GM21528 (cell line): ENCODE data around the gene C10orf62.
"Not testable (repeated sequence)": the region's sequence is repeated elsewhere in the genome, so short reads cannot be mapped to it uniquely, and the experiment has no call there.

Experiments used
- ATAC-seq: cut with Tn5 transposase; IDR thresholded peaks from one replicate; pipeline ENCODE4 v1.9.1; 2021; ENCODE audit warnings: mild to moderate bottlenecking, moderate library complexity; ENCODE audit not compliant: unreplicated experiment, low FRiP score

Gene C10orf62

DNA sequence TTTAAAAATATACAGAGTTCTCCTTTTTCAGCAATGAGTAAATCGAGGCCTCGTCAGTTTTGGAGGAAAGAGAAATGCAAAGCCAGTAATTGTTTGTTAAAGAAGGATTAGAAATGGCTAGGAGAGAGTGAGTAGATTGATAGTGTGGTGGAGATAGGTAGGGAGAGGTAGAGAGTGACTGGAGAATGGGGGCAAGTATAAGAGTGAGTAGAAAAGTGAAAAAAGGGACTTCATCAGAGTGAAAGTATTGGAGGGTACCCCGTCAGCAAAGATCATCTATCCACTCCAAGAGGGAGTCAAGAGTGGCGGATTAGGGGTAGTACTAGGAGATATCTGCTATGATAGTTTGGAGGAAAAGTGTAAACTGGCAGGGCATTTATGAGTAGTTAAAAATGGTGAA lies 26.2 kb upstream of the C10orf62 start:
- no peak for ATAC-seq

DNA sequence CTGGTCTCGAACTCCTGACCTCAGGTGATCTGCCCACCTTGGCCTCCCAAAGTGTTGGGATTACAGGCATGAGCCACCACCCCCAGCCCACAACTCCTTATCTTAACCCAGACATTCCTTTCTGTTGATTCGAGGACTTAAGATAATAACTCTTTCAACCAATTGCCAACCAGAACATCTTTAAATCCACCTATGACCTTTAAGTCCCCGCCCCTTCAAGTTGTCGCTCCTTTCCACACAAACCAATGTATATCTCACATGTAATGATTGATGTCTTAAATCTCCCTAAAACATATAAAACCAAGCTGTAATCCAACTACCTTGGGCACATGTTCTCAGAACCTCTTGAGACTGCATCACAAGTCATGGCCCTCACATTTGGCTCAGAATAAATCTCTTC lies 24.7 kb upstream of the C10orf62 start:
- ATAC-seq, result no peak

DNA sequence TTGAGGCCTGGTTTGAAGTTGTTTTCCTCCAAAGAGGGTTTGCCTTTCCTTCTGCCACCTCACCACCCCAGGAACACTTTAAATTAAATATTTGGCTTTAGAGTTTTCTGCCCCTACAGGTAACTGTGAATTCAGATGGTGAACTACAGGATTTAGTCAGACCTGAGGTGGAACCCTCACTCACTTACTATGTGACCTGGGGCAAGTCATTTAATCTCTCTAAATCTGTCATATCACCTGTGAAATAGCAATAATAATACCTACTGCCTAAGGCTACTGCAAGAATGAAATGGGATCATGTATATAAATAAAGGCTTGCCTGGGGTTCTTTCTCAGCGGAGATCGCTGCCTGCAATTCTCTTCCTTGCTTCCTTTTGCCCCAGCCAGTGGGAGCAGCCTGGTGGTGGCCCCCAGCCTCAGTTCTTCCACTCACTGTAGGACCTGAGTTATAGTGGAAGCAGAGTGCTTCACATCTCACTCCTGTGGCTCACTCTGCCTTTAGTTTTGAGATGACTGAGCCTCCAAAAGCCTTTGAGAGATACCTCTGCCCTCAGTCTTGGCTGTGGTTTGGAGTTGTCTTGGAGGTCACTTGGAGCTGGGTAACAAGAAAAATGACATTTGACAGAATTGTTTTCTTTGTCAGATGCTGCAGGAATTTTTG lies 23.1 kb upstream of the C10orf62 start:
- ATAC-seq, result no peak

- ATAC-seq, result no peak
Observed at GRCh38 chr10:97567891-97568290, 21.6 kb upstream of the C10orf62 start.

- ATAC-seq, result no peak
Observed at GRCh38 chr10:97570146-97570788, 19.3 kb upstream of the C10orf62 start.

- ATAC-seq, result no peak
Observed at GRCh38 chr10:97570789-97571471, 18.6 kb upstream of the C10orf62 start.

GRCh38 chr10:97571622-97572021 lies 17.9 kb upstream of the C10orf62 start:
- no peak for ATAC-seq

DNA sequence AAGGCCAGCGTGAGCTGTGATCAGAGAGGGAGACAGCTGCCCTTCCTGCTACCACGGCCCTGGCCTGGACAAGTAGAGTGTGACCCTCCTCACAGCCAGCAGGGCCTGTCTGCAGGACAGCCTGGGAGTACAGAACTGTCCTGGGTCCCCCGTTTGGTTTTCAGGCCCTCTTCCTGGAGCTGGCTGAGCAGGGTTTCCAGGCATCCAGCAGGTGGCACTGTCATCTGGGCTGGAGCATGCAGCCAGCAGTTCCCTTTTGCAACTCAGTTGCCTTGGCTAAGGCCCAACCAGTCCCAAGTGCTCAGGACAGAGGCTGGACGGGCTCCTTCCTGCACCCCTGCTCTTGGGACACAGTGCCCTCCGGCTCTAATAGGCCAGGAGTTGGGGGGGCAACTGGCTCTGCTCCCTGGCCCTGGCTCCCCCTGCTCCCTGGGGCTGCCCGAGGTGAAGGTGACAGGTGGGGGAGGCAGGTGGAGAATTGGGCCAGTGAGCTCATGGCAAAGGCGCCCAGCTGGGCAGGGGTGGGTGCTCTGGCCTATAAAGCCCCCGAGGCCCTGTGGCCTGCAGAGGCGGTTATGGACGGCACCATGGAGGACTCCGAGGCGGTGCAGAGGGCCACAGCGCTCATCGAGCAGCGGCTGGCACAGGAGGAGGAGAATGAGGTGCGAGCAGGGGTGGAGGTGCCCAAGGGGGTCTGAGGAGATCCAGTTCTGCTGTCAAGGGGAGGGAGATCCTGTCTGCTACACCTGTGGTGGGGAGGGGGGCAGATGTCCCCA lies 17.1 kb upstream of the C10orf62 start, which contains the start of gene ANKRD2:
ANKRD2 (plus strand) TSS at position 566 of the 776 bp plus-strand sequence; CDS start at position 576, 10 bp downstream.
- no peak for ATAC-seq

DNA sequence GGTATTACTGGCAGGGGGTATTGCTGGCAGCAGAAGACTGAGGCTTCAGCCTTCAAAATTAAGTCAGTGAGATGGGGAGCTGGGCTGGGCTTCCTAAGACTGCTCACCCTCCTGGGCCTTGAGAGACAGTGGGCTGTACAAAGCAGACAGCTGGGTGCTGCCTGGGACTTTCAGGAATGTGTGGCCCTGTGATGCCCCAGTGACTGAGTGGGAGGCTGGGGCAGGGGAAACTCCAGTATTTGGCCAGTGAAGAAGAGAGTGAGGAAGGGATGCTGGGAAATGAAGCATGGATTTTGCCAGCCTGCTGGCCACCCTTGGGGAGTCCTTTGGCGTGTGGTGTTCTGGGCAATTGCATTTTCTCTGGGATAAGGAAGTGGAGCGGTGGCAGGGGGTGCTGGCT lies 16.5 kb upstream of the C10orf62 start:
- ATAC-seq, result no peak

- no peak for ATAC-seq
Observed at GRCh38 chr10:97573672-97574071, 15.8 kb upstream of the C10orf62 start.

DNA sequence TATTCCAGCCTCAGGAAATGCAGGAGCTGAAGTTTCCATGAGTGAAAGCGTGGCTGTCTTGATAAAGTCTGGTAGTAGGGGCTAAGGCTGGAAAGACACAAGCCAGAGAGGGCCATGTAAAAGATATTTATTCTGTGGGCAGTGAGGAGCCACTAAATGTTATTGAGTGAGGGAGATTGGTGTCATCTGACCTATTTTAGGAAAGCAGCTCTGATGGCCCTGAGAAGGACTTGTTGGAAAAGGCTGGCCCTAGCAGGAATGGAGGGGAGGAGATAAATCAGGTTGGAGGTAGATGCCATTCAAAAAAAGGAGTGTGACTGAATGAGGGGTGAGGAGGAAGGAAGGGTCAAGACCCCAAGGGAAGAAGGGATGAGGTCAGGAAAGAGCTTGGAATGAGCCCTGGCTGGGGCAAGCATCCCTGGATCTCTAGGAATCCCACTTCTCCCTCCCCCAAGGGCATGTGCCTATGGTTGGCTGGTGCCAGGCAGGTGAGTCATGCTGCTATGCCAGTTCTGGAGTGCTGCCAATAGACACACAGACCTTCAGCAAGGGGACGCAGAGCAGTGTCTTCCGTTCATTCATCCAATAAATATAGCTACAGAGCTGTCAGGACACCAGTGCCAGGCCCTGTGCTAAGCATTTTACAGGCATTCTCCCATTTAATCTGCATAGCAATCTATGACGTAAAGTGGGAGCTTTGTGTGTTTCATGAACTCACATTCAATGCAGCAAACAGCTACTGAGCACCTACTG lies 15.0 kb upstream of the C10orf62 start:
- no peak for ATAC-seq

DNA sequence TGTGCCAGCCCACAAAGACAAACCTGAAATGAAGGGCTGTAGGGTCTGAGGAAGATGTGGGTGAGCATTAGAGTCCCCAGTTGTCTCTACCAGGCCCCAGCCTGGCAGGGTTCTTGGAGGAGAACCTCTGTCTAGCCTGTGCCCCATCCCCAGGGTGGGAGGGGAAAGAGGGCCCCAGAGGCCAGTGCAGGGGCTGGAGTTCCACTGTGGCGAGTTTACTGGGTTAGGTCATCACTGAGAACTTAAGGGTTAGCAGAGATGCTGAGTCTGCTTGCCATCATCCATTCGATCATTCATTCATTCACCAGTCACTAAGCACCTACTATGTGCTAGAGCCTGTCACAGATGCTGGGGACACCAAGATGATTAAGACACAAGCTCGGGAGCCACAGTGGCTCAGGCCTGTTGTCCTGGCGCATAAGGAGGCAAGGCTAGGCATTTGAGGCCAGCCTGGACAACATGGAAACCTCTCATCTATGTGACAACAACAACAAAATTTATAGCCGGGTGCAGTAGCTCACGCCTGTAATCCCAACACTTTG lies 14.3 kb upstream of the C10orf62 start:
- ATAC-seq, result no peak

DNA sequence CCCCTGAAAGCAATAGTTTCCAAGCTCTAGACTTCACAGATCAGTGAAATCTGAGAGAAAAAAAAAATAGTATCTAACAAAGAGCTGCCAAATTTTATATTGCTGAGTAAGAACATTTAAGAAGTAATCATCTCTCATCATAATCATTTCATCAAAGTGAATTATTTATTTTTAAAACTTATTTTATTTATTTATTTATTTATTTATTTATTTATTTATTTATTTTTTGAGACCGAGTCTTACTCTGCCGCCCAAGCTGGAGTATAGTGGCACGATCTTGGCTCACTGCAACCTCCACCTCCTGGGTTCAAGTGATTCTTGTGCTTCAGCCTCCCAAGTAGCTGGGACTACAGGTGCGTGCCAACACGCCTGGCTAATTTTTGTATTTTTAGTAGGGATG lies 13.0 kb upstream of the C10orf62 start:
- not testable (repeated sequence) for ATAC-seq

DNA sequence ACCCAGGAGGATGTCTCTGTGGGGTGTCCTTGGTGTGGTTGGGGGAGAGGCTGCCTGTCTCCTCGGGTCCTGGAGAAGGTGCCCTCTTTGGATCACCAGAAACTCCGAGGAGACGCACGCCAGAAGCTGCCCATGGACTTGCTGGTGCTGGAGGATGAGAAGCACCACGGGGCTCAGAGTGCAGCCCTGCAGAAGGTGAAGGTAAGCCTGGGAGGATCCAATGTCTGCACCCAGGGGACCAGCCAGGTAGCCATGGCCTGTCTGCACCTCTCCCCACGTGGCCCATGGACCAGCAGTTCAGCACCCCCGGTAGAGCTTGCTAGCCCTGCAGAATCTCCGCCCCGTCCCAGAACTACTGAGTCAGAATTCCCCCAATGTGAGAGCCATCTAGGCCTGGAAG lies 11.8 kb upstream of the C10orf62 start:
- no peak for ATAC-seq

GRCh38 chr10:97578171-97578844 lies 11.2 kb upstream of the C10orf62 start:
- ATAC-seq, result no peak

DNA sequence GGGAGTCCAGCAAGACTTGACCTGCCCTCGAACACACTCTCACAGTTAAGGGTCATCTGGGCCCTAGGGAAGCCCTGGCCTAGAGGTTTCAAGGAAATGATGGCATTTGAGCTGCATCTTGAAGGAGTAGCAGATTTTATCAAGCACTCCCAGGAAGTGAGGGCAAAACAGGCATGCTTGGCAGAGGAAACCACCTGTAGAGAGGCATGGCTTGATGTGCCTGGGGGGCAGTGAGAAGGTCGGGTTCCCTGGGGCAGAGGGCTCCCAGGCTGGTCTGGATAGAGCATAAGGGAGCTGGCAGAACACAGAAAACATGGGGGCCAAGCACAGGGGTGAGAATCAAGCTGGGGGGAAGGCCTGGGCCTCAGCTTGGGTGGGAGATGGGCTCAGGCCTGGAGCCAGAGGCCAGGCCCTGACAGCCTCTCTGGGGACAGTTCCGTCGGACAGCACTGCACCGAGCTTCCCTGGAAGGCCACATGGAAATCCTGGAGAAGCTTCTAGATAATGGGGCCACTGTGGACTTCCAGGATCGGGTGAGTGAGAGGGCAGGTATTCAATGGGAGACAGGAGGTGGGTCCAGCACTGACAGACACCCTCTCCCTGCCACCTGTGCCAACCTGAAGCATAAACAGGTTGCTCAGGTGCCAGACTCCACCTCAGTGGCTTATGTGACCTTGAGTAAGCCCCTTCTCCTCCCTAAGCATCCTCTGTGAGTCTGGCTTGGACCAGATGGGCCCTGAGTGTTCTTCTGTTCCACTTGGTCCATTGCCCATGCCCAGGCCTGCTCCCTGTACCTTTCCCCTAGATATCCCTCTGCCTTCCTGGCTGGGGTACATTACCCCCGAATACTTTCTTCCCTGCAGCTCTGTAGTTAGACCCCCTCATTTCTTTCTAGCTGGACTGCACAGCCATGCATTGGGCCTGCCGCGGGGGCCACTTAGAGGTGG lies 8.8 kb upstream of the C10orf62 start:
- ATAC-seq, result no peak

DNA sequence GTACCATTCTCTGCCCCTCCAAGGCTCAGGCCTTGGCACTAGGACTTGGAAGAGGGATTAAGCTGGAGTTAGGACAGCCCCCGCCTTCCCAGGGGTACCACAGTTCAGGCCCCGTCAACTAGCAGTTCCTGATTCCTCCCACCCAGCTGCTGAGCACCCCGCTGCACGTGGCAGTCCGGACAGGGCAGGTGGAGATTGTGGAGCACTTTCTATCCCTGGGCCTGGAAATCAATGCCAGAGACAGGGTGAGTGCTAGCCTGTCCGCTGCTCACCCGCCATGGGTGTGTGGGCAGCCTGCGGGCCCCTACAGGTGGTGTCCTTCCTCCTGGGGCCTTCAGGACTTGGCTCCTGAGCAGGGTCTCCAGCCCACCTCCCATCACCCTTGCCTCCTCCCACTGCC lies 7.4 kb upstream of the C10orf62 start:
- no peak for ATAC-seq

GRCh38 chr10:97583476-97583875 lies 6.0 kb upstream of the C10orf62 start:
- no peak for ATAC-seq
